ENCODE results near the gene PUSL1. TPM values are rescaled to one million over a fixed set of nuclear protein-coding genes. Genes with fewer than 3 reads are reported as not detected.

PUSL1 gene
- total RNA-seq, 1 experiment from 2014 or later: 31.3 TPM

DNA sequence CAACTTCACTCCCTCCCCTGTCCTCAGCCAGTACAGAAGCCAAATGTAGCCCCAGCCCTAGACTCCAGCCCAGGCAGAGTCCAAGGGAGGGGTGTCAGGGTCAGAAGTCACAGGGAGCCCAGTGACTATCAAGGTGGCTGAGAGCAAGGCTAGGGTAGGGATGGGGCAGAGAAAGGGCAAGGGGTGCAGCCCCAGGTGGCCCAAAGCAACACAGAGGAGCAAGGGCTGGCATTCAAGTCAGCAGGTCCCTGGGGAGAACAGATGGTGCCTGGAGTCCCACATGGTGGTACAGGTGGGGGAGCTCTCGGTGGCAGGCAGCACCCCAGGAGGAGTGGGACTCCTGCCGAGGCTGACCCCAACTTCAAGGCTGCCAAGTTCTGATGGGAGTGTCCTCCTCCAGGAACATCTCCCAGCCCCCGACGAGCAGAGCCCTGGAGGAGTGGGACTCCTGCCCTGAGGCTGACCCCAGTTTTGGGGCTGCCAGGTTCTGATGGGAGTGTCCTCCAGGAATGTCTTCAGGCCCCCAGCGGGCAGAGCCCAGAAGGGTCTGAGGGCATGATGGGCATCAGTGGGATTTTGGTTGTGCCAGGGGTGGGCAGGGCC, 44.5 kb downstream of the PUSL1 start:
- CTCF ChIA-PET: no interaction called here
- H3K36me3 ChIP-seq (ENCODE audit: insufficient read depth, low read length, poor library complexity, severe bottlenecking): no peaks in the 10 kb centered on the region
- no peaks in the 10 kb centered on the region for H3K4me1 ChIP-seq (ENCODE audit: insufficient read depth, low read length, poor library complexity, severe bottlenecking)
- H3K27me3 ChIP-seq (replicated peaks; ENCODE audit: insufficient read depth, low read depth, low read length, poor library complexity): peaks cover 5% of the 10 kb centered on the region
- no peaks in the 10 kb centered on the region for H3K9me3 ChIP-seq (ENCODE audit: low read depth, low read length, poor library complexity, severe bottlenecking)
- no peak overlapping the region for H3K27ac ChIP-seq (ENCODE audit: low read depth, low read length, poor library complexity, severe bottlenecking)
- no peak for DNase-seq (ENCODE audit: low spot score)
- no peak overlapping the region for H3K4me3 ChIP-seq (ENCODE audit: low read depth, low read length, poor library complexity, severe bottlenecking)
- no peak for TF ChIP-seq EZH2 (IDR thresholded peaks at IDR 0.05; ENCODE audit: borderline replicate concordance, low read depth, low read length, poor library complexity, severe bottlenecking)
- TF ChIP-seq, protein P1, sequence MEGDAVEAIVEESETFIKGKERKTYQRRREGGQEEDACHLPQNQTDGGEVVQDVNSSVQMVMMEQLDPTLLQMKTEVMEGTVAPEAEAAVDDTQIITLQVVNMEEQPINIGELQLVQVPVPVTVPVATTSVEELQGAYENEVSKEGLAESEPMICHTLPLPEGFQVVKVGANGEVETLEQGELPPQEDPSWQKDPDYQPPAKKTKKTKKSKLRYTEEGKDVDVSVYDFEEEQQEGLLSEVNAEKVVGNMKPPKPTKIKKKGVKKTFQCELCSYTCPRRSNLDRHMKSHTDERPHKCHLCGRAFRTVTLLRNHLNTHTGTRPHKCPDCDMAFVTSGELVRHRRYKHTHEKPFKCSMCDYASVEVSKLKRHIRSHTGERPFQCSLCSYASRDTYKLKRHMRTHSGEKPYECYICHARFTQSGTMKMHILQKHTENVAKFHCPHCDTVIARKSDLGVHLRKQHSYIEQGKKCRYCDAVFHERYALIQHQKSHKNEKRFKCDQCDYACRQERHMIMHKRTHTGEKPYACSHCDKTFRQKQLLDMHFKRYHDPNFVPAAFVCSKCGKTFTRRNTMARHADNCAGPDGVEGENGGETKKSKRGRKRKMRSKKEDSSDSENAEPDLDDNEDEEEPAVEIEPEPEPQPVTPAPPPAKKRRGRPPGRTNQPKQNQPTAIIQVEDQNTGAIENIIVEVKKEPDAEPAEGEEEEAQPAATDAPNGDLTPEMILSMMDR (conservative IDR thresholded peaks at IDR 0.05; ENCODE audit: low read depth, low read length): no peak
- POLR2A ChIA-PET (ENCODE audit: low non-redundant PET): no interaction called here
- intact Hi-C loops (cut with micrococcal nuclease; ENCODE audit: unreplicated experiment): no loop called here
- no TSS peak for BruUV-seq (replicated peaks)

DNA sequence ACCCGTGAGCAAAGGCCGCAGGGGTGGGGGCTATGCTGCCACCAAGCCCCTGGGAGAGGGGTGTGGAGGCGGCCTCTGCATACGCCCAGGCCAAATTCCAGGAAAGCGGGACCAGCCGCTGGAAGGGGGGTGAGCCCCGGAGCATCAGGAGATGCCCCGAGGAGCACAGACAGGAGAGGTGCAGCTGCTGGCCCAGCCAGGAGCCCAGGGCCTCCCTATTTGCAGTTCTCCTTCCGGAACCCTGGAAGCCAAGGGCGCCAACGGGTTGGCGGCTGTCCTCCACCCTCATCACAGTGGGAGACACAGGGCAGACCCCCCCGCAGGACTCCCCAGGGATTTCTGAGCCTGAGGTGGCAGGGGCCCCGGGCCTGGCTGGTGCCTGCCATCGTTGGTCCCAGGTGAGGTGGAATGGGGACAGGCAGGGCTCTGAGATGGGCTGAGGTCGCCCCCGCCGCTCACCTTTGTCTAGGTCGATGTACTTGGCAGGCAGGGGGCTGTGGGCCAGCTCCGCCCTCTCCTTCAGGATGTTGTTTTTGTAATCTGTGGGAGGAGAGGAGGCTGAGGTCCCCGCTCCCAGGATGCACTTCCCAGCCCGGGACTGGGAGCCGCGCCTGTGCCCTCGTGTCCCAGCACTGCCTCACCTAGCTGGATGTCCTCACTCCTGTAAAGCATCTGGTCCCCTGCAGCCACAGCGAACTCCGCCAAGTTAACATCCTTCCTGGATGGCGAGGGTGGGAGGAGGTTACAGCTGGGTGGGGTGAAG, 45.2 kb downstream of the PUSL1 start:
- H3K36me3 ChIP-seq (ENCODE audit: insufficient read depth, low read length, poor library complexity, severe bottlenecking): no peaks in the 10 kb centered on the region
- H3K27me3 ChIP-seq (replicated peaks; ENCODE audit: insufficient read depth, low read depth, low read length, poor library complexity): peaks cover 5% of the 10 kb centered on the region
- ChIA-PET CTCF (no interaction called here), POLR2A (ENCODE audit: low non-redundant PET) (no interaction called here)
- no peak overlapping the region for H3K27ac ChIP-seq (ENCODE audit: low read depth, low read length, poor library complexity, severe bottlenecking)
- H3K4me1 ChIP-seq (ENCODE audit: insufficient read depth, low read length, poor library complexity, severe bottlenecking): no peaks in the 10 kb centered on the region
- intact Hi-C loops (cut with micrococcal nuclease; ENCODE audit: unreplicated experiment): no loop called here
- BruUV-seq (replicated peaks): no TSS peak
- no peak for DNase-seq (ENCODE audit: low spot score)
- H3K9me3 ChIP-seq (ENCODE audit: low read depth, low read length, poor library complexity, severe bottlenecking): no peaks in the 10 kb centered on the region
- no peak overlapping the region for H3K4me3 ChIP-seq (ENCODE audit: low read depth, low read length, poor library complexity, severe bottlenecking)
- TF ChIP-seq EZH2 (IDR thresholded peaks at IDR 0.05; ENCODE audit: borderline replicate concordance, low read depth, low read length, poor library complexity, severe bottlenecking): no peak
- TF ChIP-seq, protein P1 (conservative IDR thresholded peaks at IDR 0.05; ENCODE audit: low read depth, low read length): no peak

DNA sequence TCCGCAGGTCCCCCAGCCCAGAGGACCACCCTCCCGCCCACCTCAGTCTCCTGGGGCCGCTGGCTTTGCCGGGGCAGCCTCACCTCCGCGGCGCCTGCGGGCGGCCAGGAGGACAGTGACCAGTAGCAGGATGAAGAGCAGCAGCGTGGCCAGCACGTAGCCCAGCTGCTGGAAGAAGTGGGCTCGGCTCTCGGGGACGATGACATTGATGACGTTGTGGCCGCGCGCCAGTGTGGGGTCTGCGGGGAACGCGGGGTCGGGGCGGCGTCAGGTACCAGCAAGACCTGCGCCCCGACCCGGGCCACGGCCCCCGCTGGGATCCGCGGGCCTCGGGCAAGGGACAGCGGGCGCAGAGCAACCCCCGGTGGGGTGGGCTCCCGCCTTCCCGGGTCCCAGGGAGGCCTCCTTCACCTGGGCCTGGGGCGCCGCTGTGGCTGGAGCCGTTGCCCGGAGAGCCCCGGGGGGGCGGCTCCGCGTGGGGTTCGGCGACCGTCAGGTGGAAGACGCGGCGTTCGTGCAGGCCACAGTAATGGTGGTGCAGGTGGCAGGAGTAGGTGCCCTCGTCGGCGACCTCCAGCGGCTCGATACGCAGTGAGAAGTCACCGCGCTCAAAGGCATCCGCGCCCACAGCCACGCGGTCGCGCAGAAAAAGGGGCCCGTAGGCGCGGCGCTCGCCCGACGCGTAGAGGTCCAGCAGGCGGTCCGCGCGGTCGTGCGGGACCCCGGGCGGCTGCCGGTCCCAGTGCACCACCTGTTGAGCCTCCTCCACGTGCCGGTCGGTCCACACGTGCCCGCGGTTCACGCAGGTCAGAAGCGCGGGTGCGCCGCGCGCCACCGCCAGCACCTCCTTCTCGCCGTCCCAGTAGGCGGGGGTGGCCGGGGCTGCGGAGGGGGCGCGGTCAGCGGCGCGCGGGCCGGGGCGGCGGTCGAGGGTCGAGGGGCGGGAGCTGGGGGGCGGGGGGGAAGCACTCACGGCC, 46.2 kb downstream of the PUSL1 start:
- no peak overlapping the region for H3K4me3 ChIP-seq (ENCODE audit: low read depth, low read length, poor library complexity, severe bottlenecking)
- H3K27ac ChIP-seq (ENCODE audit: low read depth, low read length, poor library complexity, severe bottlenecking): no peak overlapping the region
- no peak for TF ChIP-seq EZH2 (IDR thresholded peaks at IDR 0.05; ENCODE audit: borderline replicate concordance, low read depth, low read length, poor library complexity, severe bottlenecking)
- TF ChIP-seq, protein P1 (conservative IDR thresholded peaks at IDR 0.05; ENCODE audit: low read depth, low read length): no peak
- H3K27me3 ChIP-seq (replicated peaks; ENCODE audit: insufficient read depth, low read depth, low read length, poor library complexity): peaks cover 5% of the 10 kb centered on the region
- CTCF ChIA-PET: no interaction called here
- no peaks in the 10 kb centered on the region for H3K4me1 ChIP-seq (ENCODE audit: insufficient read depth, low read length, poor library complexity, severe bottlenecking)
- no TSS peak for BruUV-seq (replicated peaks)
- POLR2A ChIA-PET (ENCODE audit: low non-redundant PET): no interaction called here
- H3K36me3 ChIP-seq (ENCODE audit: insufficient read depth, low read length, poor library complexity, severe bottlenecking): no peaks in the 10 kb centered on the region
- no peaks in the 10 kb centered on the region for H3K9me3 ChIP-seq (ENCODE audit: low read depth, low read length, poor library complexity, severe bottlenecking)
- no peak for DNase-seq (ENCODE audit: low spot score)
- intact Hi-C loops (cut with micrococcal nuclease; ENCODE audit: unreplicated experiment): no loop called here
